Neural progenitor cell (in vitro differentiated cells): ENCODE data around the gene ZNF254.

Experiments used
- CTCF ChIP-seq: fragments of 200-600 bp; sonication (generic); IDR thresholded peaks from 2 replicates; pipeline ENCODE4 v1.5.1; 2017; ENCODE audit warnings: antibody characterized with exemption, mild to moderate bottlenecking
- EZH2 ChIP-seq: fragments of 200-600 bp; sonication (generic); IDR thresholded peaks from 2 replicates; pipeline ENCODE4 v1.6.1; 2017; ENCODE audit warnings: antibody characterized with exemption, mild to moderate bottlenecking, moderate library complexity
- EZH2phosphoT487 ChIP-seq: fragments of 200-600 bp; sonication (generic); IDR thresholded peaks from 2 replicates; pipeline ENCODE4 v1.6.1; 2017; ENCODE audit warnings: antibody characterized with exemption

GRCh38 chr19:24051516-24051915, 35.5 kb upstream of the ZNF254 start:
- TF ChIP-seq CTCF (no peak), EZH2 (no peak), EZH2phosphoT487 (no peak)
